Peyer's patch (tissue), 4 donors: Measurements from ENCODE around the gene LRRC34. TPM values are rescaled to one million over a fixed set of nuclear protein-coding genes. Genes with fewer than 3 reads are reported as not detected.

ENCODE experiments used
- DNase-seq, 3 donors: peaks; one replicate each; pipeline ENCODE4 v3.0.0-alpha.2; 2017 to 2019
- H3K27ac ChIP-seq, 4 donors: fragments of 200-600 bp; sonication (generic); one replicate each; pipeline ENCODE4 v1.5.1; 2016 to 2019
- H3K27me3 ChIP-seq, 2 donors: fragments of 200-600 bp; sonication (generic); one replicate each; pipeline ENCODE4 v1.5.1; 2019
- H3K36me3 ChIP-seq, 3 donors: fragments of 200-600 bp; sonication (generic); one replicate each; pipeline ENCODE4 v1.5.1; 2016 to 2019
- H3K4me1 ChIP-seq, 4 donors: fragments of 200-600 bp; sonication (generic); one replicate each; pipeline ENCODE4 v1.5.1; 2016 to 2019
- H3K4me3 ChIP-seq, 4 donors: fragments of 200-600 bp; sonication (generic); 1 replicate in 3 of 4; 2 replicates in 1 of 4; pipeline ENCODE4 v1.5.1; 2016 to 2019; ENCODE audit warnings: mild to moderate bottlenecking in 1 of 4
- H3K9me3 ChIP-seq, 4 donors: fragments of 200-600 bp; sonication (generic); one replicate each; pipeline ENCODE4 v1.5.1; 2016 to 2019; ENCODE audit warnings: mild to moderate bottlenecking in 1 of 4
- CTCF ChIP-seq, 6 experiments: fragments of 450-650 bp in 4 of 6; fragments of 200-600 bp in 2 of 6; sonication (generic) in 1 of 6; IDR thresholded peaks; one replicate each; pipeline ENCODE4 v1.5.1; 2017 to 2019; ENCODE audit warnings: antibody characterized with exemption in 6 of 6, mild to moderate bottlenecking in 3 of 6, moderate library complexity in 1 of 6
- POLR2A ChIP-seq, 2 donors: fragments of 450-650 bp; IDR thresholded peaks; one replicate each; pipeline ENCODE4 v1.5.1; 2017; ENCODE audit warnings: antibody characterized with exemption in 2 of 2, mild to moderate bottlenecking in 2 of 2, moderate library complexity in 2 of 2
- total RNA-seq, 4 donors: library from RNA; depleted of rRNA; stranded (reverse); fragments of >200 nt; gene quantifications; one replicate each; pipeline ENCODE4 v1.1.0, GENCODE V29; 2016

LRRC34 gene
- total RNA-seq, 4 donors from 2014 or later, result 0.28 to 0.35 TPM; not detected in 2

GRCh38 chr3:169848741-169849140, 36.0 kb upstream of the LRRC34 start:
- no peak overlapping the region for H3K27ac ChIP-seq
- no peaks in the 10 kb centered on the region for H3K27me3 ChIP-seq
- peaks cover 0 to 7% (median 0%) of the 10 kb centered on the region in 4 donors for H3K4me1 ChIP-seq
- no peaks in the 10 kb centered on the region for H3K9me3 ChIP-seq
- H3K36me3 ChIP-seq, result no peaks in the 10 kb centered on the region
- no peak overlapping the region for H3K4me3 ChIP-seq
- DNase-seq, result no peak
- TF ChIP-seq POLR2A (IDR thresholded peaks at IDR 0.05) (no peak), CTCF (IDR thresholded peaks at IDR 0.05) (no peak)

DNA sequence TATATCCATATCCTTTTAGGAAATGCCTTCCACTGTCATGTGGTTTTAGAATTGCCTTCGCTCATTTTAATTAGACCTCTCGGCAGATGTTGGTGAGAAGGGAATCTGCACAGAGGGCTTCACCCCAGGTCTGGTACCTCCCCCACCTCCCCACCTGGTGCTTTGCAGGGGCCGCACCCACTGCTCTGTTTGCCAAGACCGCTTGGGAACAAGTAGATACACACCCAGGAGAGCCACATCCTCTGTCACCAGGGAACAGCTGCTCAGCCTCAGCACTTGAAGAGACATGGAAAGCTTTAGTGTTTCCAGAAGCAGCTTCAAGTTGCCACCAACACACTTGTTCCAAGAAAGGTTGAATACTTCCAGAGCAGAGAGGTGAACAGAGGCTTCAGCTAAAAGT, 35.2 kb upstream of the LRRC34 start:
- DNase-seq, result peak in 1 of 3 donors; percentile 57
- H3K27ac ChIP-seq, result no peak overlapping the region

DNA sequence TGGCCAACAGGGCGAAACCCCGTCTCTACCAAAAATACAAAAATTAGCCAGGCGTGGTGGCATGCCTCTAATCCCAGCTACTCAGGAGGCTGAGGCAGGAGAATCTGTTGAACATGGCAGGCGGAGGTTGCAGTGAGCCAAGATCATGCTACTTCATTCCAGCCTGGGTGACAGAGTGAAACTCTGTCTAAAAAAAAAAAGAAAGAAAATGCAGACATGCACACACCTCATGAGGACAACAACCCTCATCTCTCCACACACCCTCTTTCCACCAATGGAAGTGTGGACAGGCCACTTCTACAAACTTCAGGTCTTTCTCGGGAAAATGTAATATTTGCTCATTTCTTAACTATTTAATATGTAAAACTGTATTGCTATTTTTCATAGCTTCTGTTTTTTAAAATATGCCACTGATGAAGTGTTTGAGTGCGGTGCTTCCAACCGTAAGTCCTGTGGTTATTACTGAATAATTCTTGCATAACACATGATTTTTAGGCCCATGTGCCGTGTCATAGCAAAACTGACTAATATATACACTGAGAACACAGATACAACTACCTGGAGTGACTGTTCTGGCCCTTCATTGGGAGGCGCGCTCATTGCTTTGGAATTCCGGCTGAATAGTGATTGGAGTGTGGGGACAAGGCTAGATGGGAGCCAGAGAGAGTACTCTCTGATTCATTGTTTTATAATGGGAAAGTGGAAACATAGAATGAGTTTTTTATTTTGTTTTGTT, 33.9 kb upstream of the LRRC34 start:
- no peaks in the 10 kb centered on the region for H3K36me3 ChIP-seq
- H3K9me3 ChIP-seq, result no peaks in the 10 kb centered on the region
- TF ChIP-seq CTCF (IDR thresholded peaks at IDR 0.05), result no peak
- TF ChIP-seq POLR2A (IDR thresholded peaks at IDR 0.05), result no peak
- peaks cover 0 to 7% (median 0%) of the 10 kb centered on the region in 4 donors for H3K4me1 ChIP-seq
- peak in 1 of 3 donors; percentile 57 for DNase-seq
- H3K4me3 ChIP-seq, result no peak overlapping the region
- no peaks in the 10 kb centered on the region for H3K27me3 ChIP-seq
- H3K27ac ChIP-seq, result peak overlapping the region in 2 of 4 donors; percentile 30 to 70

More for the DNA sequence above, 35.2 kb upstream of the LRRC34 start:
- Histone ChIP-seq H3K27me3 (no peaks in the 10 kb centered on the region), H3K36me3 (no peaks in the 10 kb centered on the region), H3K4me3 (no peak overlapping the region), H3K4me1 (peaks cover 0 to 7% (median 0%) of the 10 kb centered on the region in 4 donors), H3K9me3 (no peaks in the 10 kb centered on the region)
- no peak for TF ChIP-seq POLR2A (IDR thresholded peaks at IDR 0.05)
- TF ChIP-seq CTCF (IDR thresholded peaks at IDR 0.05), result no peak

DNA sequence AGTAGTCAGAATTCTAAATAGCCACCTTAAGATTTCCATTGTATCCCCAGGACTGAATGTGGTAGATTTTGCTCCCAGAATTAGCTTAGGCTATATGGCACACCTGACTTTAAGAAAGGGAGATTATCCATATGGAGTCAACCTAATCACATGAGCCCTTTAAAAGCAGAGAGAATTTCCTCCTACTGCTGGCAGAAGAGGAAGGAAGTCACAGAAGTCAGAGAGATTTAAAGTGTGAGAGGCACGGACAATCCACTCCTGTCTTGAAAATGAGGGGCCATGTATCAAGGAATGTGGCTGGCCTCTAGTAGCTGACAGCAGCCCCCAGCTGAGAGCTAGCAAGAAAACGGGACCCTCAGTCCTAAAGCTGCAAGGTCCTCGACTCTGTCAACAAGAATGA, 30.3 kb upstream of the LRRC34 start:
- no peaks in the 10 kb centered on the region for H3K27me3 ChIP-seq
- H3K36me3 ChIP-seq, result no peaks in the 10 kb centered on the region
- H3K9me3 ChIP-seq, result no peaks in the 10 kb centered on the region
- H3K4me1 ChIP-seq, result peaks cover 0 to 7% (median 0%) of the 10 kb centered on the region in 4 donors
- H3K4me3 ChIP-seq, result no peak overlapping the region
- no peak for TF ChIP-seq CTCF (IDR thresholded peaks at IDR 0.05)
- no peak for TF ChIP-seq POLR2A (IDR thresholded peaks at IDR 0.05)
- H3K27ac ChIP-seq, result no peak overlapping the region
- DNase-seq, result no peak

DNA sequence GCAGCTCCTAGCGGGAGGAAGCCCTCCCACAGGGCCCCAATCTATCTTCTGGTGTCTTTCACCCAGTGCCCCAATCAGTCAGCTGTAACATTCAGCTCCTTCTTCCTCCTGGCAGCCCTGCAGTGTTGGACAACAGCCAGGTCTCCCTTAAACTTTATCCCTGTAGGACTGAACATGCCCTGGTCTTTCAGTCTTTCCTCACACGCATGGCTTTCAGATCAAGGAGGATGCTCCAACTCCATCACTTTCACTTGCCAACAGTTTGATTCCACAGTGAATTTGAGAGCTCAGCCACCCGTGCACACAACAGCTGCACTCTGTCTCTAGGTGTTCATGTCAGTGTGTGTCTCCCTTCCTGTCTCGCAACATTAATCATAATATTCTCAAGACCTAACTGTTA, 28.5 kb upstream of the LRRC34 start:
- no peak for DNase-seq
- Histone ChIP-seq H3K27ac (peak overlapping the region in 1 of 4 donors; percentile 39), H3K36me3 (no peaks in the 10 kb centered on the region), H3K27me3 (no peaks in the 10 kb centered on the region), H3K4me1 (no peaks in the 10 kb centered on the region), H3K4me3 (no peak overlapping the region), H3K9me3 (no peaks in the 10 kb centered on the region)
- TF ChIP-seq CTCF (IDR thresholded peaks at IDR 0.05), result no peak
- TF ChIP-seq POLR2A (IDR thresholded peaks at IDR 0.05), result no peak
